ENCODE measurements around the gene NIT1. TPM values are rescaled to one million over a fixed set of nuclear protein-coding genes. Genes with fewer than 3 reads are reported as not detected.

The NIT1 gene
- total and polyA plus RNA-seq, 9 of the 15 experiments (the other 6 are each of a cell fraction or from before 2014, with no cell fraction given) = 18.4 to 76.0 (median 33.7) TPM

DNA sequence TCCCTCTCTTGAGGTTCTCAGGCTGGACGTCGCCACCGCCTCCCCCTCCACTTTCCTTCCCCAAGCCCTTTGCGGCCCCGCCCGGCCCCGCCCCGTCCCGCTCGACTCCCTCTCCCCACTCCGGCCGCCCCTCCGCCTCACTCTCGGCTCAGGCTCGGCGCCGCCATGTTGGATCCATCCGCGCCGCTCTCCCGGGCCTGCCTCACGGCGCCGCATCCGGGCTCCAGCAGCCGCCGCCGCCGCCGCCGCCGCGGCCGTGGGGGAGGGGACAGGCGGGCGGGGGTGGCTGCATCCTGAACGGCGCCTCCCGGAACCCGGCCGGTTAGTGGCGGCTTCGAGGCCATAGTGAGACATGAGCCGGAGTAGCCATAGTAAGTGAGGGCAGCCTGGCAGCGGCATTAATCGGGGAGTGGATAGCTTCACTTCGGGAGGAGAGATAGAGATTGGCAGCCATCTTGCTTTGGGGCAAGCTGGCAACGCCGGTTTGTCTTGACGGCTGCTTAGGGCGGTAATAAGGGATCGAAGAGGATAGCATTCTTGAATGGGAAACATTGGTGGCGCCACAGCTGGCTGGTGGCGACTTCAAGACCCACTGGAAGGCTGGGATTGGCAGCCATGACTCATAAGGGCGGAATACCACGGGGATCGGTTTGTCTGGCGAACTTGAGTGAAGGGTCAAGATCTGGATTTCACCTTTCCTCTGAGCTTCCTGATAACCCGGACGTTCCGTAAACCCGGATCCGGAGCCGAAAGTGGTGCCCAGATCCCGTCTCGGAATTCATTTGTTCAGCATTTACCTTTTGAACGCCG lies 14.7 kb downstream of the NIT1 start, which contains the start of gene DEDD (continued):
- TF ChIP-seq L3MBTL2 (IDR thresholded peaks at IDR 0.05) (peak; percentile 73), EHMT2 (IDR thresholded peaks at IDR 0.05) (peak; percentile 29; the same call in 1 of the 2 replicates), ZBTB17 (CRISPR knock-in tag; IDR thresholded peaks at IDR 0.05) (peak; percentile 82), TBL1XR1 (IDR thresholded peaks at IDR 0.05; ENCODE audit: low read length in 2 of 2) (no peak), ZNF778 (CRISPR knock-in tag; IDR thresholded peaks at IDR 0.05) (no peak), ARID1B (IDR thresholded peaks at IDR 0.05) (peak; percentile 16; the same call in 1 of the 2 replicates), NEUROD1 (IDR thresholded peaks at IDR 0.05; ENCODE audit: borderline replicate concordance, low read depth, low read length, partially characterized antibody) (peak; percentile 47), CCNT2 (IDR thresholded peaks at IDR 0.05; ENCODE audit: borderline replicate concordance, extremely low read depth, insufficient read length, low read depth, low read length) (peak; percentile 59), SMARCB1 (IDR thresholded peaks at IDR 0.05; ENCODE audit: insufficient read length, low read depth) (no peak), MBD2 (IDR thresholded peaks at IDR 0.05; ENCODE audit: borderline replicate concordance, low read depth) (peak; percentile 81), ZNF699 (CRISPR knock-in tag; IDR thresholded peaks at IDR 0.05; ENCODE audit: insufficient replicate concordance) (no peak), RBM17 (IDR thresholded peaks at IDR 0.05; ENCODE audit: borderline replicate concordance, low read depth, low read length) (no peak), HDAC3 (IDR thresholded peaks at IDR 0.05; ENCODE audit: borderline replicate concordance, partially characterized antibody) (no peak), NCOR1 (IDR thresholded peaks at IDR 0.05) (peak; percentile 21; the same call in 1 of the 2 replicates), RBM39 (optimal IDR thresholded peaks at IDR 0.05; ENCODE audit: low read depth, low read length) (no peak), ZSCAN29 (IDR thresholded peaks at IDR 0.05) (peak; percentile 72; the same call in 1 of the 2 replicates)
- TF ChIP-seq, protein P1, sequence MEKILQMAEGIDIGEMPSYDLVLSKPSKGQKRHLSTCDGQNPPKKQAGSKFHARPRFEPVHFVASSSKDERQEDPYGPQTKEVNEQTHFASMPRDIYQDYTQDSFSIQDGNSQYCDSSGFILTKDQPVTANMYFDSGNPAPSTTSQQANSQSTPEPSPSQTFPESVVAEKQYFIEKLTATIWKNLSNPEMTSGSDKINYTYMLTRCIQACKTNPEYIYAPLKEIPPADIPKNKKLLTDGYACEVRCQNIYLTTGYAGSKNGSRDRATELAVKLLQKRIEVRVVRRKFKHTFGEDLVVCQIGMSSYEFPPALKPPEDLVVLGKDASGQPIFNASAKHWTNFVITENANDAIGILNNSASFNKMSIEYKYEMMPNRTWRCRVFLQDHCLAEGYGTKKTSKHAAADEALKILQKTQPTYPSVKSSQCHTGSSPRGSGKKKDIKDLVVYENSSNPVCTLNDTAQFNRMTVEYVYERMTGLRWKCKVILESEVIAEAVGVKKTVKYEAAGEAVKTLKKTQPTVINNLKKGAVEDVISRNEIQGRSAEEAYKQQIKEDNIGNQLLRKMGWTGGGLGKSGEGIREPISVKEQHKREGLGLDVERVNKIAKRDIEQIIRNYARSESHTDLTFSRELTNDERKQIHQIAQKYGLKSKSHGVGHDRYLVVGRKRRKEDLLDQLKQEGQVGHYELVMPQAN (IDR thresholded peaks at IDR 0.05; ENCODE audit: borderline replicate concordance) = 0 out of 2 replicates have a peak, but pooled peaks have one; percentile 37
- TF ChIP-seq, protein P2, sequence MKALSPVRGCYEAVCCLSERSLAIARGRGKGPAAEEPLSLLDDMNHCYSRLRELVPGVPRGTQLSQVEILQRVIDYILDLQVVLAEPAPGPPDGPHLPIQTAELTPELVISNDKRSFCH (CRISPR knock-in tag; IDR thresholded peaks at IDR 0.05) = no peak
- TF ChIP-seq, protein P2 (tag; IDR thresholded peaks at IDR 0.05) = peak; percentile 88
- TF ChIP-seq, protein P3, sequence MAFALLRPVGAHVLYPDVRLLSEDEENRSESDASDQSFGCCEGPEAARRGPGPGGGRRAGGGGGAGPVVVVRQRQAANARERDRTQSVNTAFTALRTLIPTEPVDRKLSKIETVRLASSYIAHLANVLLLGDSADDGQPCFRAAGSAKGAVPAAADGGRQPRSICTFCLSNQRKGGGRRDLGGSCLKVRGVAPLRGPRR (CRISPR knock-in tag; IDR thresholded peaks at IDR 0.05) = no peak
- TF ChIP-seq, protein P4, sequence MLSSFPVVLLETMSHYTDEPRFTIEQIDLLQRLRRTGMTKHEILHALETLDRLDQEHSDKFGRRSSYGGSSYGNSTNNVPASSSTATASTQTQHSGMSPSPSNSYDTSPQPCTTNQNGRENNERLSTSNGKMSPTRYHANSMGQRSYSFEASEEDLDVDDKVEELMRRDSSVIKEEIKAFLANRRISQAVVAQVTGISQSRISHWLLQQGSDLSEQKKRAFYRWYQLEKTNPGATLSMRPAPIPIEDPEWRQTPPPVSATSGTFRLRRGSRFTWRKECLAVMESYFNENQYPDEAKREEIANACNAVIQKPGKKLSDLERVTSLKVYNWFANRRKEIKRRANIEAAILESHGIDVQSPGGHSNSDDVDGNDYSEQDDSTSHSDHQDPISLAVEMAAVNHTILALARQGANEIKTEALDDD (IDR thresholded peaks at IDR 0.05) = peak; percentile 27; the same call in 1 of the 2 replicates

Data from K562 (cell line).